ENCODE data around the gene CACNA1S. TPM values are rescaled to one million over a fixed set of nuclear protein-coding genes. Genes with fewer than 3 reads are reported as not detected.

CACNA1S gene
- total and polyA plus RNA-seq, 2 donors (not counting 1 experiment from before 2014, with no cell fraction given), result not detected

DNA sequence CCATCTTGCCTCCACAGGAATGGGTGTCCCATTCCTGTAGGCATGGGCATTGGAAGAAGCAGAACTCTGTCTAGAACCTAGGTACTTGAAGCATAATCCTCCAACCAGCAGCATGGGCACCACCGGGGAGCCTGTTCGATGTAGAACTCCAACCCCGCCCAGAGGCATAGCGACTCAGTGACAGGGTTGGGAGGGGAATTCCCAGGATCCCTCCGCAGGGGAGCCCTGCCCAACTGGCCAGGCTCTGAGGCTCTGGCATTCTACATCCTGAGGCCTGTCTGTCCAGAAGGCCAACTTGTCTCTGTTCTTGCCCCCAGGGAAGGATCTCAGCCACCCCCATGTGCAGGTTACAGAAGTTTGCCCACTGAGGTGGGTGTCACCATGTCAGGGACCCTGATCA, 38.2 kb downstream of the CACNA1S start:
- DNase-seq (no peak), ATAC-seq (ENCODE audit: low read depth) (no peak)
- Mint-ChIP-seq H3K27me3 (peaks cover 18% of the 10 kb centered on the region), H3K4me3 (no peak overlapping the region), H3K9me3 (ENCODE audit: insufficient read depth) (no peaks in the 10 kb centered on the region), H3K4me1 (peaks cover 7% of the 10 kb centered on the region), H3K27ac (no peak overlapping the region)
- H3K4me2 ChIP-seq (replicated peaks; ENCODE audit: low read depth, low read length, poor library complexity, severe bottlenecking), result no peak overlapping the region
- no peaks in the 10 kb centered on the region for H4K20me1 ChIP-seq (ENCODE audit: control insufficient read depth, insufficient read depth, low read length, poor library complexity, severe bottlenecking)
- no peak overlapping the region for H3K9ac ChIP-seq (ENCODE audit: low read length)
- TF ChIP-seq EZH2 (IDR thresholded peaks at IDR 0.05; ENCODE audit: borderline replicate concordance, insufficient read depth, low read depth, low read length, poor library complexity, severe bottlenecking), result no peak
- TF ChIP-seq, protein P1, sequence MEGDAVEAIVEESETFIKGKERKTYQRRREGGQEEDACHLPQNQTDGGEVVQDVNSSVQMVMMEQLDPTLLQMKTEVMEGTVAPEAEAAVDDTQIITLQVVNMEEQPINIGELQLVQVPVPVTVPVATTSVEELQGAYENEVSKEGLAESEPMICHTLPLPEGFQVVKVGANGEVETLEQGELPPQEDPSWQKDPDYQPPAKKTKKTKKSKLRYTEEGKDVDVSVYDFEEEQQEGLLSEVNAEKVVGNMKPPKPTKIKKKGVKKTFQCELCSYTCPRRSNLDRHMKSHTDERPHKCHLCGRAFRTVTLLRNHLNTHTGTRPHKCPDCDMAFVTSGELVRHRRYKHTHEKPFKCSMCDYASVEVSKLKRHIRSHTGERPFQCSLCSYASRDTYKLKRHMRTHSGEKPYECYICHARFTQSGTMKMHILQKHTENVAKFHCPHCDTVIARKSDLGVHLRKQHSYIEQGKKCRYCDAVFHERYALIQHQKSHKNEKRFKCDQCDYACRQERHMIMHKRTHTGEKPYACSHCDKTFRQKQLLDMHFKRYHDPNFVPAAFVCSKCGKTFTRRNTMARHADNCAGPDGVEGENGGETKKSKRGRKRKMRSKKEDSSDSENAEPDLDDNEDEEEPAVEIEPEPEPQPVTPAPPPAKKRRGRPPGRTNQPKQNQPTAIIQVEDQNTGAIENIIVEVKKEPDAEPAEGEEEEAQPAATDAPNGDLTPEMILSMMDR (IDR thresholded peaks at IDR 0.05), result no peak
- no peaks in the 10 kb centered on the region for H3K27me3 ChIP-seq (replicated peaks in 1 of 4; ENCODE audit: control extremely low read depth in 1 of 4, control insufficient read depth in 3 of 4, insufficient read depth in 4 of 4, low read length in 3 of 4)
- H3K36me3 ChIP-seq (replicated peaks in 1 of 2; ENCODE audit: control extremely low read depth in 1 of 2, control insufficient read depth in 1 of 2, extremely low read depth in 1 of 2, insufficient read depth in 2 of 2, low read length in 1 of 2), result no peaks in the 10 kb centered on the region
- CTCF ChIA-PET, result no interaction called here
- intact Hi-C loops (cut with micrococcal nuclease), result no loop called here
- POLR2A ChIA-PET, result no interaction called here
- no peak overlapping the region for H3K27ac ChIP-seq (ENCODE audit: low read length in 2 of 2)
- H3K79me2 ChIP-seq (ENCODE audit: control insufficient read depth, insufficient read depth, low read length), result no peaks in the 10 kb centered on the region
- H3K4me1 ChIP-seq (ENCODE audit: control insufficient read depth in 2 of 2, insufficient read depth in 2 of 2, low read length in 2 of 2), result no peaks in the 10 kb centered on the region
- H3K4me3 ChIP-seq (ENCODE audit: control extremely low read depth in 1 of 5, extremely low read depth in 1 of 5, insufficient read depth in 1 of 5, low read depth in 2 of 5, low read length in 4 of 5), result no peak overlapping the region
- WGBS (ENCODE audit: insufficient coverage), result 93% methylated on average over 5 of the region's 5 CpGs
- no peak overlapping the region for H2AFZ ChIP-seq (ENCODE audit: insufficient read depth, low read depth, low read length, poor library complexity, severe bottlenecking)
- no peaks in the 10 kb centered on the region for H3K9me3 ChIP-seq (ENCODE audit: control extremely low read depth in 1 of 3, control insufficient read depth in 2 of 3, insufficient read depth in 1 of 3, low read length in 2 of 3)

DNA sequence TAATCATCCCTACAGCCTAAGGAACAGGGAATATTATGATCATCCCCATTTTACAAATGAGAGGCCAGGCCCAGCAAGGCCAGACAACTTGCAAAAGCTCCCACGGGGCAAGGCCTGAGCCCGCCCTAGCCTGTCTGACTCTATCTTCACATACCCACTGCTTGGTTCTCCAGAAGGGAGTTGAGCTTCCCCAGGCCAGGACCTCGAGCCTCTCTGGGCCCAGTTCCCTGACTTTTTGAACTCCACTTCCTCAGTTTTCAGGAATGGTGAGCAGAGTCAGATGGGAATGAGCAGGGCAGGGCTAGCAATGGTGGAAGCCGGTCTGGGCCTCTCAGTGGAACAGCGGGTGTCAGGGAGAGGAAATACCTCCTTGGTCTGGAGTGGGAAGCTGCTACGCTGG, 39.3 kb downstream of the CACNA1S start:
- DNase-seq, result no peak
- no peaks in the 10 kb centered on the region for H3K9me3 ChIP-seq (ENCODE audit: control extremely low read depth in 1 of 3, control insufficient read depth in 2 of 3, insufficient read depth in 1 of 3, low read length in 2 of 3)
- no peaks in the 10 kb centered on the region for H3K27me3 ChIP-seq (replicated peaks in 1 of 4; ENCODE audit: control extremely low read depth in 1 of 4, control insufficient read depth in 3 of 4, insufficient read depth in 4 of 4, low read length in 3 of 4)
- H4K20me1 ChIP-seq (ENCODE audit: control insufficient read depth, insufficient read depth, low read length, poor library complexity, severe bottlenecking), result no peaks in the 10 kb centered on the region
- TF ChIP-seq EZH2 (IDR thresholded peaks at IDR 0.05; ENCODE audit: borderline replicate concordance, insufficient read depth, low read depth, low read length, poor library complexity, severe bottlenecking), result no peak
- TF ChIP-seq, protein P1 (IDR thresholded peaks at IDR 0.05), result no peak
- H3K4me3 ChIP-seq (ENCODE audit: control extremely low read depth in 1 of 5, extremely low read depth in 1 of 5, insufficient read depth in 1 of 5, low read depth in 2 of 5, low read length in 4 of 5), result no peak overlapping the region
- WGBS (ENCODE audit: insufficient coverage), result 79% methylated on average over 5 of the region's 6 CpGs
- no peak overlapping the region for H2AFZ ChIP-seq (ENCODE audit: insufficient read depth, low read depth, low read length, poor library complexity, severe bottlenecking)
- H3K79me2 ChIP-seq (ENCODE audit: control insufficient read depth, insufficient read depth, low read length), result no peaks in the 10 kb centered on the region
- no peak overlapping the region for H3K4me2 ChIP-seq (replicated peaks; ENCODE audit: low read depth, low read length, poor library complexity, severe bottlenecking)
- POLR2A ChIA-PET, result no interaction called here
- no peaks in the 10 kb centered on the region for H3K4me1 ChIP-seq (ENCODE audit: control insufficient read depth in 2 of 2, insufficient read depth in 2 of 2, low read length in 2 of 2)
- ATAC-seq (ENCODE audit: low read depth), result no peak
- no peak overlapping the region for H3K27ac ChIP-seq (ENCODE audit: low read length in 2 of 2)
- Mint-ChIP-seq H3K4me1 (peaks cover 7% of the 10 kb centered on the region), H3K27ac (no peak overlapping the region), H3K27me3 (peaks cover 20% of the 10 kb centered on the region), H3K4me3 (no peak overlapping the region), H3K9me3 (ENCODE audit: insufficient read depth) (no peaks in the 10 kb centered on the region)
- intact Hi-C loops (cut with micrococcal nuclease), result no loop called here
- no peak overlapping the region for H3K9ac ChIP-seq (ENCODE audit: low read length)
- CTCF ChIA-PET, result no interaction called here
- no peaks in the 10 kb centered on the region for H3K36me3 ChIP-seq (replicated peaks in 1 of 2; ENCODE audit: control extremely low read depth in 1 of 2, control insufficient read depth in 1 of 2, extremely low read depth in 1 of 2, insufficient read depth in 2 of 2, low read length in 1 of 2)

All from B cell (primary cell).